NCI-H460 (cell line): ENCODE results near the gene SLC48A1. TPM values are rescaled to one million over a fixed set of nuclear protein-coding genes. Genes with fewer than 3 reads are reported as not detected.
"Not testable (repeated sequence)": the region's sequence is repeated elsewhere in the genome, so short reads cannot be mapped to it uniquely, and the experiment has no call there.

ENCODE experiments used
- DNase-seq: peaks from one replicate; pipeline ENCODE4 v3.0.0-alpha.2; 2016; ENCODE audit warnings: low read depth; ENCODE audit errors: extremely low read depth
- total RNA-seq: library from RNA; depleted of rRNA; stranded (reverse); fragments of >200 nt; shearing (Covaris generic); gene quantifications from 2 replicates; pipeline ENCODE4 v1.2.3, GENCODE V29; 2014

Gene SLC48A1
- total RNA-seq, 1 experiment from 2014 or later, result 111 TPM

GRCh38 chr12:47807338-47807737, 34.3 kb downstream of the SLC48A1 start:
- DNase-seq, result no peak

GRCh38 chr12:47808050-47808449, 35.0 kb downstream of the SLC48A1 start:
- DNase-seq, result no peak

- no peak for DNase-seq
These were observed 35.7 kb downstream of the SLC48A1 start for GRCh38 chr12:47808574-47809365.

GRCh38 chr12:47809518-47809917, 36.5 kb downstream of the SLC48A1 start:
- not testable (repeated sequence) for DNase-seq

- no peak for DNase-seq
These were observed 38.0 kb downstream of the SLC48A1 start for GRCh38 chr12:47811072-47811396.

GRCh38 chr12:47811581-47812484, 38.8 kb downstream of the SLC48A1 start:
- no peak for DNase-seq

- peak; percentile 45 for DNase-seq
These were observed 39.9 kb downstream of the SLC48A1 start for GRCh38 chr12:47812797-47813510.

GRCh38 chr12:47813511-47814196, 40.6 kb downstream of the SLC48A1 start:
- DNase-seq, result no peak

- DNase-seq, result no peak
These were observed 41.6 kb downstream of the SLC48A1 start for GRCh38 chr12:47814539-47815170.

- DNase-seq, result not testable (repeated sequence)
These were observed 42.4 kb downstream of the SLC48A1 start for GRCh38 chr12:47815447-47815846.

- DNase-seq, result no peak
These were observed 43.6 kb downstream of the SLC48A1 start for GRCh38 chr12:47816403-47817271.

GRCh38 chr12:47817272-47818006, 44.4 kb downstream of the SLC48A1 start:
- no peak for DNase-seq

GRCh38 chr12:47818007-47818376, 45.0 kb downstream of the SLC48A1 start:
- DNase-seq, result no peak

- no peak for DNase-seq
These were observed 45.6 kb downstream of the SLC48A1 start for GRCh38 chr12:47818467-47819137.

GRCh38 chr12:47819138-47819895, 46.3 kb downstream of the SLC48A1 start:
- no peak for DNase-seq

- DNase-seq, result peak; percentile 61
These were observed 47.0 kb downstream of the SLC48A1 start, which contains the start of gene HDAC7 for GRCh38 chr12:47819896-47820630. Gene HDAC7 (minus strand): TSS chr12:47819903. CDS start chr12:47819785, 118 bp downstream.
